ENCODE data around the gene KRT13. TPM values are rescaled to one million over a fixed set of nuclear protein-coding genes. Genes with fewer than 3 reads are reported as not detected.

The KRT13 gene
- total and polyA plus RNA-seq, 9 of the 15 experiments (the other 6 are each of a cell fraction or from before 2014, with no cell fraction given): 0.11 to 1.1 (median 0.24) TPM; not detected in 3

DNA sequence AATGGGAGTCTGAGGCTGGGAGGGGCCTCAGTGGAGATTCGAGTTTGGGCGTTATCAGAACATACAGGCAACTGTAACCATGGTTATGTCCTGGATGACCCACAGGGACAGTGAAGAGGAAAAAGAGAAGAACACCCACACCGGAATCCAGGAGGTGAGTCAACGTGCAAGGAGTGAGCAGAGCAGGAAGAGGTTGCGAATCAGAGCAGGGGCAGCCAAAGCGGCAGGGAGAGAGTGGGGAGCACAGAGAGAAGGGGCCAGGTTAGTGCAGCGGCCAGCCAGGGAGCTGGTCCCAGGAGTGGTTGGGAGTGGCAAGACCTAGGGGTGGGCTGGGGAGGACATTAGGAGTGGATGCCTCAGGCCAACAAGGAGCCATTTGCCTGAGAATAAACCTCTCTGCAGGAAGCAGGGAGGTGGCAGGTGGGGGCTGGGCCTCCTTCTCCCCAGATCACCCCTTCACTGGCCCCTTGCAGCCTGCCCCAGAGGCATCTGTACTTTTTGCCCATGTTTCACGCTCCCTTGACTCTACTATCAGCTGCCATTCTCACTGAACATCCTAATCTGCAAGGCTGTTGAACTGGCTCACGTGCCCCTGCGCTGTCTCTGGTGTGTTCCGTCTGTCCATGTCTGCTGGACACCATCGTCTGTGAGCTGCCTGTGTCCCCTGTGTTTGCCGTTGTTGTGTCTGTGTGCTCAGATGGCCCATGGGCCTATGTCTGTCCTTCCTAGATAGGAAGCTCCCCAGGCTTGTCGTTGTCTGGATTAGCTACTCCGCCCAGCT, 5.1 kb downstream of the KRT13 start (continued):
- TF ChIP-seq ZBTB26 (CRISPR knock-in tag; IDR thresholded peaks at IDR 0.05) (no peak), ETV6 (IDR thresholded peaks at IDR 0.05; ENCODE audit: borderline replicate concordance in 1 of 2, low read depth in 2 of 2, low read length in 1 of 2) (no peak), ETV6 (CRISPR knock-in tag; IDR thresholded peaks at IDR 0.05; ENCODE audit: borderline replicate concordance) (no peak), ZEB2 (IDR thresholded peaks at IDR 0.05) (0 out of 2 replicates have a peak, but pooled peaks have one; percentile 81), POLR2A (conservative IDR thresholded peaks at IDR 0.05) (peak; percentile 66), TEAD1 (CRISPR knock-in tag; IDR thresholded peaks at IDR 0.05) (no peak), MECOM (CRISPR knock-in tag; IDR thresholded peaks at IDR 0.05) (no peak), CC2D1A (IDR thresholded peaks at IDR 0.05) (no peak), GATAD2B (IDR thresholded peaks at IDR 0.05; ENCODE audit: borderline replicate concordance) (no peak), ESRRA (IDR thresholded peaks at IDR 0.05; ENCODE audit: borderline replicate concordance, low read depth) (peak; percentile 92), BCL6 (CRISPR knock-in tag; IDR thresholded peaks at IDR 0.05) (no peak), GTF2F1 (IDR thresholded peaks at IDR 0.05; ENCODE audit: low read depth, low read length) (no peak), FOXJ2 (tag; IDR thresholded peaks at IDR 0.05) (peak; percentile 74; the same call in 1 of the 2 replicates), CLOCK (CRISPR knock-in tag; IDR thresholded peaks at IDR 0.05; ENCODE audit: borderline replicate concordance) (no peak), HMBOX1 (IDR thresholded peaks at IDR 0.05) (no peak; the same call in 1 of the 2 replicates), ADNP (tag; IDR thresholded peaks at IDR 0.05) (no peak), NCOA1 (IDR thresholded peaks at IDR 0.05; ENCODE audit: low read depth) (peak; percentile 56), DACH1 (IDR thresholded peaks at IDR 0.05; ENCODE audit: partially characterized antibody) (peak; percentile 26), PCBP1 (IDR thresholded peaks at IDR 0.05; ENCODE audit: low read depth, low read length, poor library complexity, severe bottlenecking) (no peak), ZNF75A (CRISPR knock-in tag; IDR thresholded peaks at IDR 0.05) (no peak)
- TF ChIP-seq, protein P1, sequence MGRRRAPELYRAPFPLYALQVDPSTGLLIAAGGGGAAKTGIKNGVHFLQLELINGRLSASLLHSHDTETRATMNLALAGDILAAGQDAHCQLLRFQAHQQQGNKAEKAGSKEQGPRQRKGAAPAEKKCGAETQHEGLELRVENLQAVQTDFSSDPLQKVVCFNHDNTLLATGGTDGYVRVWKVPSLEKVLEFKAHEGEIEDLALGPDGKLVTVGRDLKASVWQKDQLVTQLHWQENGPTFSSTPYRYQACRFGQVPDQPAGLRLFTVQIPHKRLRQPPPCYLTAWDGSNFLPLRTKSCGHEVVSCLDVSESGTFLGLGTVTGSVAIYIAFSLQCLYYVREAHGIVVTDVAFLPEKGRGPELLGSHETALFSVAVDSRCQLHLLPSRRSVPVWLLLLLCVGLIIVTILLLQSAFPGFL (CRISPR knock-in tag; IDR thresholded peaks at IDR 0.05): no peak
- TF ChIP-seq, protein P2, sequence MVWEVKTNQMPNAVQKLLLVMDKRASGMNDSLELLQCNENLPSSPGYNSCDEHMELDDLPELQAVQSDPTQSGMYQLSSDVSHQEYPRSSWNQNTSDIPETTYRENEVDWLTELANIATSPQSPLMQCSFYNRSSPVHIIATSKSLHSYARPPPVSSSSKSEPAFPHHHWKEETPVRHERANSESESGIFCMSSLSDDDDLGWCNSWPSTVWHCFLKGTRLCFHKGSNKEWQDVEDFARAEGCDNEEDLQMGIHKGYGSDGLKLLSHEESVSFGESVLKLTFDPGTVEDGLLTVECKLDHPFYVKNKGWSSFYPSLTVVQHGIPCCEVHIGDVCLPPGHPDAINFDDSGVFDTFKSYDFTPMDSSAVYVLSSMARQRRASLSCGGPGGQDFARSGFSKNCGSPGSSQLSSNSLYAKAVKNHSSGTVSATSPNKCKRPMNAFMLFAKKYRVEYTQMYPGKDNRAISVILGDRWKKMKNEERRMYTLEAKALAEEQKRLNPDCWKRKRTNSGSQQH (CRISPR knock-in tag; IDR thresholded peaks at IDR 0.05): no peak
